Suprapubic skin (tissue), 4 donors: ENCODE data around the gene PDPR. TPM values are rescaled to one million over a fixed set of nuclear protein-coding genes. Genes with fewer than 3 reads are reported as not detected.

Experiments used
- DNase-seq, 2 donors: peaks; one replicate each; pipeline ENCODE4 v3.0.0-alpha.2; 2019; ENCODE audit warnings: low spot score in 2 of 2
- H3K27ac ChIP-seq: fragments of 200-600 bp; sonication (generic); one replicate; pipeline ENCODE4 v1.5.1; 2019
- H3K27me3 ChIP-seq: fragments of 200-600 bp; sonication (generic); one replicate; pipeline ENCODE4 v1.5.1; 2019
- H3K36me3 ChIP-seq: fragments of 200-600 bp; sonication (generic); one replicate; pipeline ENCODE4 v1.5.1; 2019
- H3K4me1 ChIP-seq: fragments of 200-600 bp; sonication (generic); one replicate; pipeline ENCODE4 v1.5.1; 2019
- H3K4me3 ChIP-seq: fragments of 200-600 bp; sonication (generic); one replicate; pipeline ENCODE4 v1.5.1; 2019; ENCODE audit warnings: mild to moderate bottlenecking
- H3K9me3 ChIP-seq: fragments of 200-600 bp; sonication (generic); one replicate; pipeline ENCODE4 v1.5.1; 2019
- EP300 ChIP-seq: sonication (generic); formaldehyde crosslinking; IDR thresholded peaks from one replicate; pipeline ENCODE4 v1.6.1; 2017; ENCODE audit warnings: antibody characterized with exemption
- POLR2A ChIP-seq, 2 donors: fragments of 450-650 bp; IDR thresholded peaks; one replicate each; pipeline ENCODE4 v1.6.1; 2017; ENCODE audit warnings: antibody characterized with exemption in 2 of 2, mild to moderate bottlenecking in 2 of 2, moderate library complexity in 2 of 2
- POLR2AphosphoS5 ChIP-seq, 3 donors: sonication (generic); formaldehyde crosslinking; IDR thresholded peaks; one replicate each; pipeline ENCODE4 v1.6.1; 2017; ENCODE audit warnings: antibody characterized with exemption in 3 of 3
- WGBS: methylation state at CpG from one replicate; pipeline ENCODE4 v1.1.5; 2018; 5-methylcytosine and 5-hydroxymethylcytosine counted together
- total RNA-seq, 4 donors: library from RNA; depleted of rRNA; stranded (reverse); fragments of >200 nt; gene quantifications; one replicate each; pipeline ENCODE4 v1.1.0, GENCODE V29; 2016
- TF ChIP-seq, protein P1 (sequence below), 2 donors: fragments of 200-600 bp in 1 of 2; fragments of 450-650 bp in 1 of 2; sonication (generic) in 1 of 2; IDR thresholded peaks; one replicate each; pipeline ENCODE4 v1.5.1; 2016 to 2019; ENCODE audit warnings: antibody characterized with exemption in 2 of 2, mild to moderate bottlenecking in 1 of 2, moderate library complexity in 1 of 2

Gene PDPR
- total RNA-seq, 4 donors from 2014 or later: 16.7 to 38.8 (median 33.6) TPM

DNA sequence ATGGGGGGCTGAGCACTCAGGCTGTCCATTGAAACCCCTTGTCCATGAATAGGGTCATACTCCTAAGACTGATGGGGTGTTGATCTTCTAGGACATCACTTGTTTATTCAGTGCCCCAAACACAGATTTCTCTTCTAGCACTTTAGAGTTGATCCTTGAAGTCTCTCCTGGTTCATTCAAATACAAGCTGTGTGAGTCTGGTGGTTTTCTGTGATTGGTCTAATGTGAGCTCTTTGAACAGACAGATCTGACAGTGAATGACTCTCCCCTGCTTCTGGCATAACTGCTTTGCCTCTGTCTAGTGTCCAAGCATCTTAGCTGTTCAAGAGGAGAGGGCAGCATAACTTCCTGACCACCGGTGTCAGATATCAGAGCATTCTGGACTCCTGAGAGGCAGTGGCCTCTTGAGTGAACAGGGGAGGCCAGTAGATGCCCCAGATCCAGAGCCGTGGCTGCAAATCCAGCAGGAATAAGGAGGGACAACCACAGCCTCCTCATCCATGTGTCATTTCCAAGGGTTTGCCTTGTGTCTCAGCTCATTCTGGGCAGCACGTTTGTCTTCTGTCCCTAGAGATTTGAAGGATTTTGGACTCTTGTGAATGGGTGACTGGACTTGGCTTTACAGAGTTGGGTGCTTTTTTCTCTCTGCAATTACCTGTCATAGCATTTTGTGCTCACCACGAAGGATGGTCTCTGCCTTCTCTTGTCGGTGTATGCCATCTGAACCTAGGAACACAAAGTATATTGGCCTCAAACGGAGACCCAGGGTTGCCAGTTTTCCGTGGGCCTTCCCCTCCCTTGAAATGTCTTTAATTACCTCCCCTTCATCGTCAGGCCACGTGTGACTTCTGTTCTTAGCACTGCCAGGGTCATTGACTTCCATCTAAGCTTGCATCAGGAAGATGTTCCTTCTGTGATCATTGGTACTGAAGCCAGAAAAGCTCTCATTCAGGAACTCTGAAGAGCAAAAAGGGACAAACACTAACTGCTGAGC lies 45.5 kb downstream of the PDPR start:
- H3K4me3 ChIP-seq: no peak overlapping the region
- peaks cover 81% of the 10 kb centered on the region for H3K36me3 ChIP-seq
- DNase-seq: peak in 1 of 2 donors; percentile 38
- no peaks in the 10 kb centered on the region for H3K4me1 ChIP-seq
- no peak overlapping the region for H3K27ac ChIP-seq
- no peak for TF ChIP-seq POLR2A (IDR thresholded peaks at IDR 0.05)
- no peak for TF ChIP-seq POLR2AphosphoS5 (IDR thresholded peaks at IDR 0.05)
- TF ChIP-seq, protein P1, sequence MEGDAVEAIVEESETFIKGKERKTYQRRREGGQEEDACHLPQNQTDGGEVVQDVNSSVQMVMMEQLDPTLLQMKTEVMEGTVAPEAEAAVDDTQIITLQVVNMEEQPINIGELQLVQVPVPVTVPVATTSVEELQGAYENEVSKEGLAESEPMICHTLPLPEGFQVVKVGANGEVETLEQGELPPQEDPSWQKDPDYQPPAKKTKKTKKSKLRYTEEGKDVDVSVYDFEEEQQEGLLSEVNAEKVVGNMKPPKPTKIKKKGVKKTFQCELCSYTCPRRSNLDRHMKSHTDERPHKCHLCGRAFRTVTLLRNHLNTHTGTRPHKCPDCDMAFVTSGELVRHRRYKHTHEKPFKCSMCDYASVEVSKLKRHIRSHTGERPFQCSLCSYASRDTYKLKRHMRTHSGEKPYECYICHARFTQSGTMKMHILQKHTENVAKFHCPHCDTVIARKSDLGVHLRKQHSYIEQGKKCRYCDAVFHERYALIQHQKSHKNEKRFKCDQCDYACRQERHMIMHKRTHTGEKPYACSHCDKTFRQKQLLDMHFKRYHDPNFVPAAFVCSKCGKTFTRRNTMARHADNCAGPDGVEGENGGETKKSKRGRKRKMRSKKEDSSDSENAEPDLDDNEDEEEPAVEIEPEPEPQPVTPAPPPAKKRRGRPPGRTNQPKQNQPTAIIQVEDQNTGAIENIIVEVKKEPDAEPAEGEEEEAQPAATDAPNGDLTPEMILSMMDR (IDR thresholded peaks at IDR 0.05): no peak
- TF ChIP-seq EP300: no peak
- WGBS: 64% methylated on average over 9 of the region's 9 CpGs
- no peaks in the 10 kb centered on the region for H3K9me3 ChIP-seq
- no peaks in the 10 kb centered on the region for H3K27me3 ChIP-seq

DNA sequence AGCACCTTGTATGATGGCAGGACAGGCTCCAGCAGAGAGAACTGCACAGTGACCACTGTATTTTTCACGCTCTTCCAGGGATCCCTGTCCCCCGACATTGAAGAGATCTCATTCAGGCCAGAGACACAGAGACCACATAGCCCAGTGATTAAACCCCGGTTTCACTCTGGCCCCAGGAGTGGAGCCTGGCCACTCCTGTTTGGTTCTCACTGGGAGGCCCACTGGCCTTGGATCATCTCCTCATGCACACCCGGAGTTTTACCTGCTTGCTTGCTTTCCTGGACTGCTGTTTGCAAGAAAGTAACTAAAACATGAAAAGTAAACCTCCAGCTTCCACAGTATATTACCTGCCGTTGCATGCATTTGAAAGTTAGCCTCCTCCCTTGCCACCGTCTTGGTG lies 46.3 kb downstream of the PDPR start:
- 86% methylated on average over 6 of the region's 6 CpGs for WGBS
- Histone ChIP-seq H3K27ac (no peak overlapping the region), H3K36me3 (peaks cover 74% of the 10 kb centered on the region), H3K4me3 (no peak overlapping the region), H3K9me3 (no peaks in the 10 kb centered on the region), H3K4me1 (no peaks in the 10 kb centered on the region), H3K27me3 (no peaks in the 10 kb centered on the region)
- TF ChIP-seq EP300: no peak
- TF ChIP-seq POLR2AphosphoS5 (IDR thresholded peaks at IDR 0.05): no peak
- TF ChIP-seq, protein P1 (IDR thresholded peaks at IDR 0.05): no peak
- TF ChIP-seq POLR2A (IDR thresholded peaks at IDR 0.05): no peak
- peak in 1 of 2 donors; percentile 45 for DNase-seq

DNA sequence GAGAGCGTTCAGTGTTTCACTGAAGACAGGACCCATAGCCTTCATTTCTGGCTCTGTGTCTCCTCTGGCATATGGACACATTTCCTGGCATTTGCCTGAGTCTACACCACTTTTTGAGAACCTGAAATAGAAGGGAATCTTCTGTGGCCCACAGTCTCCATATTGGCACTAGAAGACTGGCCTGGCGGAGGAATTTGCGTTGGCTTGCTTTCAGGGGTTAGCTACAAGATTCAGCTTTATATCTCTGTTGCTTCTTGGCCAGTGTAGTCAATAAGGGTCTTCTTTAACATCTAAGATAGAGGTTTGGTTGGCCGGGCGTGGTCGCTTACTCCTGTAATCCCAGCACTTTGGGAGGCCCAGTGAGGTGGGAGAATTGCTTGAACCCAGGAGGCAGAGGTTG lies 46.7 kb downstream of the PDPR start:
- Histone ChIP-seq H3K36me3 (peaks cover 69% of the 10 kb centered on the region), H3K4me3 (no peak overlapping the region), H3K9me3 (no peaks in the 10 kb centered on the region), H3K27ac (no peak overlapping the region), H3K4me1 (no peaks in the 10 kb centered on the region), H3K27me3 (no peaks in the 10 kb centered on the region)
- TF ChIP-seq POLR2A (IDR thresholded peaks at IDR 0.05) (no peak), EP300 (no peak), POLR2AphosphoS5 (IDR thresholded peaks at IDR 0.05) (no peak)
- TF ChIP-seq, protein P1 (IDR thresholded peaks at IDR 0.05): no peak
- DNase-seq: no peak
- WGBS: 96% methylated on average over 6 of the region's 6 CpGs

DNA sequence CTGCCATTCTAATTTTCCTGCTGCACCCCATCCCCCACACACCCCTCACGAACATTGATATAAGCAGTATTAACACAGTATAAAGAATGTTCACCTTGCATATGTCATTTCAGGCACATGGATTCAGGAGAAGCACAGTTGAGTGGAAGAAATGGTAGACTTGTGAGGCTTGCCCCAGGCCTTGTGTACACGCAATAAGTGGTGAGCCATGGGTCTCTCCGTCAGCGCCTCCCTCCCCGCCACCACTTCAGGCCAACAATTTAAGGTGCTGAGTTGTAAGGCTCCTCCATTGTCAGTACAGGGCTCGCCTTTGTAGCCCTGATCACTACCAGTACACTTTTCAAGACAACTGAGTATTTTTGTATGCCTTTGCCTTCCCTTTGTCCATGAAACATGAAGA lies 47.2 kb downstream of the PDPR start:
- H3K36me3 ChIP-seq: peaks cover 64% of the 10 kb centered on the region
- H3K27ac ChIP-seq: no peak overlapping the region
- WGBS: 86% methylated on average over 6 of the region's 6 CpGs
- H3K27me3 ChIP-seq: no peaks in the 10 kb centered on the region
- peak in 1 of 2 donors; percentile 41 for DNase-seq
- H3K4me3 ChIP-seq: no peak overlapping the region
- H3K9me3 ChIP-seq: no peaks in the 10 kb centered on the region
- TF ChIP-seq POLR2A (IDR thresholded peaks at IDR 0.05): no peak
- TF ChIP-seq EP300: no peak
- TF ChIP-seq, protein P1 (IDR thresholded peaks at IDR 0.05): no peak
- no peak for TF ChIP-seq POLR2AphosphoS5 (IDR thresholded peaks at IDR 0.05)
- no peaks in the 10 kb centered on the region for H3K4me1 ChIP-seq

DNA sequence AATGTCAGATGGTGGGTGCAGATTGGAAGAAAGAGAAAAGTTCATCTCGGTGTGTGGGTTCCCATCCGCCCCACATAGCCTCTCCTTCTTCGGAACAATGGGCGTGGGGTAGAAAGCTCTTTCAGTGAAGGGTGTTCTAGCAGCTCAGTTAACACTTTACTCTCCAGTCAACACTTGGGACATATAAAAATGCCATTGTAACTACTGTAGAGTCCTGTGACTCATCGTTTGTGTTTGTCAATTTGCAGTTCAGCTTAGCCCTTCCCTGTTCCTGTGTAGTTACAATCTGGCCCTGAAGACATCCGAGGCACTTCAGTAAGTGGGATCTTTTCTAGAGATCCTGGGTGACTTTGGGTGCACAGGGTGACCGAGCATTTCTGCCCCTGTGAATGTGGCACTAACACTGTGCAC lies 47.9 kb downstream of the PDPR start:
- Histone ChIP-seq H3K36me3 (peaks cover 57% of the 10 kb centered on the region), H3K4me3 (no peak overlapping the region), H3K4me1 (no peaks in the 10 kb centered on the region), H3K27ac (no peak overlapping the region), H3K27me3 (no peaks in the 10 kb centered on the region), H3K9me3 (no peaks in the 10 kb centered on the region)
- TF ChIP-seq EP300 (no peak), POLR2AphosphoS5 (IDR thresholded peaks at IDR 0.05) (no peak), POLR2A (IDR thresholded peaks at IDR 0.05) (no peak)
- DNase-seq: no peak
- WGBS: 57% methylated on average over 7 of the region's 7 CpGs
